GM12875 (cell line): ENCODE measurements around the gene VTI1A.

Experiments
- H3K4me3 ChIP-seq: one replicate; pipeline ENCODE4 v1.5.1; 2011; ENCODE audit warnings: low read depth, low read length, control low read depth
- CTCF ChIP-seq: IDR thresholded peaks from 2 replicates; pipeline ENCODE4 v1.5.1; 2011; ENCODE audit warnings: low read depth, mild to moderate bottlenecking, control low read depth, inconsistent platforms, low read length, moderate library complexity, borderline replicate concordance; ENCODE audit not compliant: insufficient read depth

VTI1A gene

GRCh38 chr10:112554263-112554662 lies 107.2 kb downstream of the VTI1A start:
- no peak for TF ChIP-seq CTCF

GRCh38 chr10:112557197-112557596 lies 110.2 kb downstream of the VTI1A start:
- TF ChIP-seq CTCF, result no peak
- no peak overlapping the region for H3K4me3 ChIP-seq

More at GRCh38 chr10:112554263-112554662, 107.2 kb downstream of the VTI1A start:
- no peak overlapping the region for H3K4me3 ChIP-seq

GRCh38 chr10:112558476-112559142 lies 111.6 kb downstream of the VTI1A start:
- no peak overlapping the region for H3K4me3 ChIP-seq
- TF ChIP-seq CTCF, result no peak

GRCh38 chr10:112559349-112559748 lies 112.3 kb downstream of the VTI1A start:
- no peak for TF ChIP-seq CTCF
- H3K4me3 ChIP-seq, result no peak overlapping the region

- H3K4me3 ChIP-seq, result no peak overlapping the region
- no peak for TF ChIP-seq CTCF
Observed at GRCh38 chr10:112562122-112562521, 115.1 kb downstream of the VTI1A start.

GRCh38 chr10:112562809-112563663 lies 116.0 kb downstream of the VTI1A start:
- no peak overlapping the region for H3K4me3 ChIP-seq
- TF ChIP-seq CTCF, result no peak
